ENCODE data around the gene IGFN1. TPM values are rescaled to one million over a fixed set of nuclear protein-coding genes. Genes with fewer than 3 reads are reported as not detected.

IGFN1 gene
- total and polyA plus RNA-seq, 2 of the 4 experiments (the other 2 are of a cell fraction), result 0.05 TPM; not detected in 1

DNA sequence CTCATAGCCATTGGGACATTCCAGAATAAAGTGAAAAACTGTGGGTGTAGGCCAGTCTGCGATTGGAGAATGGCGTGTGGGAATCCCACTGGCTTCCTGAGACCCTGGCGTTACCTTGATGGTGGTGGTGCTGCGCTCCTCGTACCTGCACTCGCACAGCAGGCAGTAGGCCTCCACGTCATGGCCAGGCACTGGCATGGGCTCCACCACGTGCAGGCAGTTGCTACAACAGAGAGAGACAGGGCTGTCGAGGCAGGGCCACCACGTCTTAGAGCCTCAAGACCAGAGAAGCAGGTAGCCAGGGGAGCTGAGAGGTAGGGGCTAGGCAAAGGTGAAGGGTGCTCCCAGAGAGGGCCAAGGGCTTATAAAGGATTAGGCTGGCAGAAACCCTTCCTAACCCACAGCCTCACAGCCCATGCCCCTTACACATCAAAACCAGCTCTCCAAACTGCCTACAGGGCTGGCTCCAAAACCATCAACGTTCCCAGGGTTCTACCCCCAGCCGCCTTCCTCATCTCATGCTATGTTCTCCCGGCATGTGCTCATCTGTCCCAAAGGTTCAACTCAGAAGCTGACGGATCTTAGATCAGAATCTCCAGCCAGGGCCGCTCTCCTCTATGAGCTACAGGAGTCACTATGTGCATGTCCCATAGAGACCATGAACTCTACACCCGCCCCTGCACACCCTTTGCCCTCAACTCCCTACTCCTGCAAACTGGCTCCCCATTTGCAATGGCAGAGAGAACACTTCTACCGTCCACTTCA, 43.8 kb upstream of the IGFN1 start:
- peaks cover under 1% of the 10 kb centered on the region; the same call in 1 of the 2 replicates for H4K20me1 ChIP-seq (ENCODE audit: insufficient read depth, low read length)
- no peaks in the 10 kb centered on the region for H3K4me1 ChIP-seq (ENCODE audit: control insufficient read depth, insufficient read depth, low read length)
- no peak overlapping the region for H2AK5ac ChIP-seq (ENCODE audit: low read depth, low read length)
- no peak overlapping the region for H4K8ac ChIP-seq (ENCODE audit: low read depth in 2 of 2, low read length in 2 of 2)
- no peak overlapping the region for H2BK5ac ChIP-seq (ENCODE audit: low read depth, low read length, poor library complexity, severe bottlenecking)
- H3K4me2 ChIP-seq (ENCODE audit: low read depth, low read length), result no peak overlapping the region
- H3K9ac ChIP-seq (ENCODE audit: low read depth, low read length), result no peak overlapping the region
- H2BK120ac ChIP-seq (ENCODE audit: low read depth, low read length), result no peak overlapping the region
- CTCF ChIA-PET, result no interaction called here
- WGBS, 2 experiments (ENCODE audit: extremely low coverage in 2 of 2, insufficient read length in 1 of 2), result 95% methylated on average over 10 of the region's 17 CpGs; no CpG with 5 or more reads in 1 of the 2 experiments
- TF ChIP-seq RAD21 (IDR thresholded peaks at IDR 0.05; ENCODE audit: low read length), result no peak
- TF ChIP-seq RCOR1 (IDR thresholded peaks at IDR 0.05; ENCODE audit: insufficient replicate concordance, low read length), result no peak
- TF ChIP-seq, protein P1, sequence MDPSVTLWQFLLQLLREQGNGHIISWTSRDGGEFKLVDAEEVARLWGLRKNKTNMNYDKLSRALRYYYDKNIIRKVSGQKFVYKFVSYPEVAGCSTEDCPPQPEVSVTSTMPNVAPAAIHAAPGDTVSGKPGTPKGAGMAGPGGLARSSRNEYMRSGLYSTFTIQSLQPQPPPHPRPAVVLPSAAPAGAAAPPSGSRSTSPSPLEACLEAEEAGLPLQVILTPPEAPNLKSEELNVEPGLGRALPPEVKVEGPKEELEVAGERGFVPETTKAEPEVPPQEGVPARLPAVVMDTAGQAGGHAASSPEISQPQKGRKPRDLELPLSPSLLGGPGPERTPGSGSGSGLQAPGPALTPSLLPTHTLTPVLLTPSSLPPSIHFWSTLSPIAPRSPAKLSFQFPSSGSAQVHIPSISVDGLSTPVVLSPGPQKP (IDR thresholded peaks at IDR 0.05; ENCODE audit: borderline replicate concordance, low read depth, low read length), result no peak
- TF ChIP-seq CHD1 (IDR thresholded peaks at IDR 0.05; ENCODE audit: low read depth, low read length), result no peak
- no peak for TF ChIP-seq MXI1 (IDR thresholded peaks at IDR 0.05; ENCODE audit: borderline replicate concordance, low read depth, low read length)
- no peak overlapping the region for H3K4me3 ChIP-seq (ENCODE audit: insufficient read depth, low read depth, low read length)
- no peak overlapping the region for H2BK15ac ChIP-seq (ENCODE audit: low read depth, low read length)
- no peak for DNase-seq
- H3K36me3 ChIP-seq (ENCODE audit: control insufficient read depth, insufficient read depth, low read length), result peaks cover 76% of the 10 kb centered on the region
- H3K18ac ChIP-seq (ENCODE audit: low read depth, low read length), result no peak overlapping the region
- no peak overlapping the region for H2BK20ac ChIP-seq (ENCODE audit: low read depth, low read length)
- peaks cover 0 to 19% of the 10 kb centered on the region in 2 experiments; a peak in 2 of 4 replicates for H3K79me1 ChIP-seq (ENCODE audit: low read depth in 1 of 2, low read length in 2 of 2)
- intact Hi-C loops (cut with micrococcal nuclease), result no loop called here
- H2AFZ ChIP-seq (replicated peaks; ENCODE audit: low read length, poor library complexity), result no peak overlapping the region
- no peak overlapping the region for H3K27ac ChIP-seq (ENCODE audit: insufficient read depth, low read length)
- H3K9me3 ChIP-seq (ENCODE audit: control insufficient read depth, insufficient read depth, low read length), result no peaks in the 10 kb centered on the region
- H3K9me1 ChIP-seq (ENCODE audit: insufficient read depth, low read length), result no peaks in the 10 kb centered on the region
- no peak for ATAC-seq (ENCODE audit: low read depth)
- H3K14ac ChIP-seq (replicated peaks; ENCODE audit: low read depth, low read length), result no peak overlapping the region
- no peak overlapping the region for H3K4ac ChIP-seq (ENCODE audit: low read depth, low read length)
- no peak overlapping the region for H4K91ac ChIP-seq (ENCODE audit: insufficient read depth, low read depth, low read length)
- no peak overlapping the region for H2AK9ac ChIP-seq (replicated peaks; ENCODE audit: low read depth, low read length, poor library complexity)
- H3K23ac ChIP-seq (ENCODE audit: low read depth, low read length), result no peak overlapping the region
- POLR2A ChIA-PET (ENCODE audit: unreplicated experiment), result no interaction called here
- in situ Hi-C loops (cut with MboI; ENCODE audit: low sequenced_read_pairs), result no loop called here
- H3K27me3 ChIP-seq (ENCODE audit: control insufficient read depth, insufficient read depth, low read length), result no peaks in the 10 kb centered on the region
- no peak overlapping the region for H3K56ac ChIP-seq (ENCODE audit: extremely low read depth, insufficient read depth, low read length)
- H4K5ac ChIP-seq (ENCODE audit: low read depth, low read length), result no peak overlapping the region
- BruUV-seq (replicated peaks), result no TSS peak
- dilution Hi-C loops (cut with HindIII; ENCODE audit: low sequenced_read_pairs, unreplicated experiment), result no loop called here
